ENCODE results near the gene RGMB. TPM values are rescaled to one million over a fixed set of nuclear protein-coding genes. Genes with fewer than 3 reads are reported as not detected.

Gene RGMB
- total and polyA plus RNA-seq, 2 donors (not counting 1 experiment from before 2014, with no cell fraction given), result 14.7 to 18.3 TPM

GRCh38 chr5:98816582-98817222, 43.2 kb downstream of the RGMB start:
- Histone ChIP-seq H3K27me3 (replicated peaks in 1 of 4; ENCODE audit: control extremely low read depth in 1 of 4, control insufficient read depth in 3 of 4, insufficient read depth in 4 of 4, low read length in 3 of 4) (peaks cover 0 to 3% (median 0%) of the 10 kb centered on the region in 4 experiments), H3K79me2 (ENCODE audit: control insufficient read depth, insufficient read depth, low read length) (no peaks in the 10 kb centered on the region), H3K9ac (ENCODE audit: low read length) (no peak overlapping the region), H4K20me1 (ENCODE audit: control insufficient read depth, insufficient read depth, low read length, poor library complexity, severe bottlenecking) (no peaks in the 10 kb centered on the region), H3K4me3 (ENCODE audit: control extremely low read depth in 1 of 5, extremely low read depth in 1 of 5, insufficient read depth in 1 of 5, low read depth in 2 of 5, low read length in 4 of 5) (no peak overlapping the region), H3K4me2 (replicated peaks; ENCODE audit: low read depth, low read length, poor library complexity, severe bottlenecking) (no peak overlapping the region), H3K4me1 (ENCODE audit: control insufficient read depth in 2 of 2, insufficient read depth in 2 of 2, low read length in 2 of 2) (no peaks in the 10 kb centered on the region), H2AFZ (ENCODE audit: insufficient read depth, low read depth, low read length, poor library complexity, severe bottlenecking) (no peak overlapping the region), H3K27ac (ENCODE audit: low read length in 2 of 2) (no peak overlapping the region), H3K36me3 (replicated peaks in 1 of 2; ENCODE audit: control extremely low read depth in 1 of 2, control insufficient read depth in 1 of 2, extremely low read depth in 1 of 2, insufficient read depth in 2 of 2, low read length in 1 of 2) (no peaks in the 10 kb centered on the region), H3K9me3 (ENCODE audit: control extremely low read depth in 1 of 3, control insufficient read depth in 2 of 3, insufficient read depth in 1 of 3, low read length in 2 of 3) (peaks cover 0 to 2% (median 0%) of the 10 kb centered on the region in 3 donors)
- POLR2A ChIA-PET, result no interaction called here
- DNase-seq (no peak), ATAC-seq (ENCODE audit: low read depth) (no peak)
- Mint-ChIP-seq H3K4me1 (no peaks in the 10 kb centered on the region), H3K4me3 (no peak overlapping the region), H3K9me3 (ENCODE audit: insufficient read depth) (no peaks in the 10 kb centered on the region), H3K27me3 (no peaks in the 10 kb centered on the region), H3K27ac (no peak overlapping the region)
- intact Hi-C loops (cut with micrococcal nuclease), result no loop called here
- WGBS (ENCODE audit: insufficient coverage), result 94% methylated on average over 5 of the region's 6 CpGs
- CTCF ChIA-PET, result no interaction called here
- TF ChIP-seq CTCF (IDR thresholded peaks at IDR 0.05), result no peak
- no peak for TF ChIP-seq EZH2 (IDR thresholded peaks at IDR 0.05; ENCODE audit: borderline replicate concordance, insufficient read depth, low read depth, low read length, poor library complexity, severe bottlenecking)

GRCh38 chr5:98825582-98826375, 52.3 kb downstream of the RGMB start:
- Histone ChIP-seq H4K20me1 (ENCODE audit: control insufficient read depth, insufficient read depth, low read length, poor library complexity, severe bottlenecking) (no peaks in the 10 kb centered on the region), H3K9me3 (ENCODE audit: control extremely low read depth in 1 of 3, control insufficient read depth in 2 of 3, insufficient read depth in 1 of 3, low read length in 2 of 3) (peaks cover 0 to 2% (median 0%) of the 10 kb centered on the region in 3 donors), H3K9ac (ENCODE audit: low read length) (no peak overlapping the region), H3K4me3 (ENCODE audit: control extremely low read depth in 1 of 5, extremely low read depth in 1 of 5, insufficient read depth in 1 of 5, low read depth in 2 of 5, low read length in 4 of 5) (no peak overlapping the region), H3K27me3 (replicated peaks in 1 of 4; ENCODE audit: control extremely low read depth in 1 of 4, control insufficient read depth in 3 of 4, insufficient read depth in 4 of 4, low read length in 3 of 4) (no peaks in the 10 kb centered on the region), H3K4me2 (replicated peaks; ENCODE audit: low read depth, low read length, poor library complexity, severe bottlenecking) (no peak overlapping the region), H3K4me1 (ENCODE audit: control insufficient read depth in 2 of 2, insufficient read depth in 2 of 2, low read length in 2 of 2) (no peaks in the 10 kb centered on the region), H3K27ac (ENCODE audit: low read length in 2 of 2) (no peak overlapping the region), H2AFZ (ENCODE audit: insufficient read depth, low read depth, low read length, poor library complexity, severe bottlenecking) (no peak overlapping the region), H3K79me2 (ENCODE audit: control insufficient read depth, insufficient read depth, low read length) (no peaks in the 10 kb centered on the region), H3K36me3 (replicated peaks in 1 of 2; ENCODE audit: control extremely low read depth in 1 of 2, control insufficient read depth in 1 of 2, extremely low read depth in 1 of 2, insufficient read depth in 2 of 2, low read length in 1 of 2) (no peaks in the 10 kb centered on the region)
- no CpG with 5 or more reads among the region's 4 CpGs for WGBS (ENCODE audit: insufficient coverage)
- POLR2A ChIA-PET, result no interaction called here
- CTCF ChIA-PET, result interaction anchor here (1.2 kb wide), 1 partner anchor 58 kb away, joined by 4 read pairs; no protein-coding TSS in a partner anchor
- intact Hi-C loops (cut with micrococcal nuclease), result no loop called here
- Mint-ChIP-seq H3K27ac (no peak overlapping the region), H3K4me1 (no peaks in the 10 kb centered on the region), H3K9me3 (ENCODE audit: insufficient read depth) (no peaks in the 10 kb centered on the region), H3K27me3 (no peaks in the 10 kb centered on the region), H3K4me3 (no peak overlapping the region)
- ATAC-seq (ENCODE audit: low read depth), result no peak
- DNase-seq, result no peak
- TF ChIP-seq EZH2 (IDR thresholded peaks at IDR 0.05; ENCODE audit: borderline replicate concordance, insufficient read depth, low read depth, low read length, poor library complexity, severe bottlenecking) (no peak), CTCF (IDR thresholded peaks at IDR 0.05) (no peak)

Data from B cell (primary cell).